Liver (tissue), 9 donors: ENCODE data around the gene NAP1L1. TPM values are rescaled to one million over a fixed set of nuclear protein-coding genes. Genes with fewer than 3 reads are reported as not detected.
A peak's percentile ranks its signal among the peaks of the same experiment; 100 is the strongest.
"Not testable (repeated sequence)": the region's sequence is repeated elsewhere in the genome, so short reads cannot be mapped to it uniquely, and the experiment has no call there.

Source experiments
- DNase-seq: peaks from one replicate; pipeline ENCODE4 v3.0.0-alpha.2; 2017; ENCODE audit warnings: low spot score
- H3K27ac ChIP-seq, 2 donors: one replicate each; pipeline ENCODE4 v1.7.0; 2013; ENCODE audit warnings: inconsistent platforms in 2 of 2, low read length in 2 of 2, control low read depth in 1 of 2, low read depth in 1 of 2, mild to moderate bottlenecking in 1 of 2
- H3K27me3 ChIP-seq, 4 donors: one replicate each; pipeline versions ENCODE4 v1.6.1 to v1.7.0; 2013; ENCODE audit warnings: low read length in 3 of 4, inconsistent platforms in 1 of 4, mild to moderate bottlenecking in 1 of 4, moderate library complexity in 1 of 4; ENCODE audit not compliant: control insufficient read depth in 4 of 4, insufficient read depth in 4 of 4
- H3K36me3 ChIP-seq, 4 donors: one replicate each; pipeline versions ENCODE4 v1.6.1 to v1.7.0; 2013; ENCODE audit warnings: low read length in 3 of 4, mild to moderate bottlenecking in 3 of 4, low read depth in 1 of 4, moderate library complexity in 1 of 4; ENCODE audit not compliant: control insufficient read depth in 4 of 4, insufficient read depth in 3 of 4
- H3K4me1 ChIP-seq, 4 donors: one replicate each; pipeline versions ENCODE4 v1.6.1 to v1.7.0; 2013; ENCODE audit warnings: low read length in 3 of 4, mild to moderate bottlenecking in 3 of 4, moderate library complexity in 1 of 4; ENCODE audit not compliant: control insufficient read depth in 4 of 4, insufficient read depth in 4 of 4
- H3K4me3 ChIP-seq, 3 donors: one replicate each; pipeline versions ENCODE4 v1.6.1 to v1.7.0; 2013; ENCODE audit warnings: low read length in 3 of 3, control low read depth in 1 of 3, low read depth in 1 of 3, mild to moderate bottlenecking in 1 of 3
- H3K9ac ChIP-seq, 2 donors: one replicate each; pipeline ENCODE4 v1.7.0; 2013; ENCODE audit warnings: low read length in 2 of 2, mild to moderate bottlenecking in 2 of 2, moderate library complexity in 2 of 2, control low read depth in 1 of 2, low read depth in 1 of 2
- H3K9me3 ChIP-seq, 4 donors: one replicate each; pipeline versions ENCODE4 v1.6.1 to v1.7.0; 2013; ENCODE audit warnings: low read length in 3 of 4; ENCODE audit not compliant: control insufficient read depth in 4 of 4
- EGR1 ChIP-seq, 2 donors: IDR thresholded peaks; 2 replicates each; pipeline ENCODE4 v1.6.1; 2016 to 2018; ENCODE audit warnings: antibody characterized with exemption in 2 of 2, low read depth in 2 of 2
- FOXA2 ChIP-seq: IDR thresholded peaks from 2 replicates; pipeline ENCODE4 v1.6.1; 2016; ENCODE audit warnings: antibody characterized with exemption
- GABPA ChIP-seq, 2 donors: IDR thresholded peaks in 1 of 2; conservative IDR thresholded peaks in 1 of 2; 2 replicates each; pipeline ENCODE4 v1.6.1; 2016; ENCODE audit warnings: antibody characterized with exemption in 2 of 2, mild to moderate bottlenecking in 1 of 2, moderate library complexity in 1 of 2
- HNF4A ChIP-seq, 2 donors: conservative IDR thresholded peaks; 2 replicates each; pipeline ENCODE4 v1.6.1; 2016; ENCODE audit warnings: antibody characterized with exemption in 2 of 2, mild to moderate bottlenecking in 2 of 2
- HNF4G ChIP-seq: IDR thresholded peaks from 2 replicates; pipeline ENCODE4 v1.6.1; 2016; ENCODE audit warnings: antibody characterized with exemption
- JUND ChIP-seq, 2 donors: IDR thresholded peaks; 2 replicates each; pipeline ENCODE4 v1.6.1; 2016; ENCODE audit warnings: antibody characterized with exemption in 2 of 2
- NR2F2 ChIP-seq: IDR thresholded peaks from 2 replicates; pipeline ENCODE4 v1.6.1; 2016; ENCODE audit warnings: antibody characterized with exemption
- RAD21 ChIP-seq, 2 donors: IDR thresholded peaks; 2 replicates each; pipeline ENCODE4 v1.6.1; 2016; ENCODE audit warnings: antibody characterized with exemption in 2 of 2, mild to moderate bottlenecking in 2 of 2
- RXRA ChIP-seq, 2 donors: IDR thresholded peaks; 2 replicates each; pipeline ENCODE4 v1.6.1; 2017 to 2018; ENCODE audit warnings: antibody characterized with exemption in 2 of 2, mild to moderate bottlenecking in 1 of 2
- SP1 ChIP-seq: IDR thresholded peaks from 2 replicates; pipeline ENCODE4 v1.6.1; 2018; ENCODE audit warnings: antibody characterized with exemption, mild to moderate bottlenecking
- YY1 ChIP-seq: IDR thresholded peaks from 2 replicates; pipeline ENCODE4 v1.6.1; 2016; ENCODE audit warnings: antibody characterized with exemption, mild to moderate bottlenecking
- WGBS: extraction: QIAGEN DNeasy Blood & Tissue Kit; methylation state at CpG from one replicate; pipeline ENCODE4 v1.1.7; 2013; 5-methylcytosine and 5-hydroxymethylcytosine counted together
- polyA plus RNA-seq, 2 donors: library from polyadenylated mRNA; stranded (reverse) in 1 of 2; unstranded in 1 of 2; fragments of 200-250 nt in 1 of 2; fragments of >200 nt in 1 of 2; fragmentation: Nextera tagmentation in 1 of 2; extraction: Ambion mirVana in 1 of 2; gene quantifications; one replicate each; pipeline versions ENCODE4 v1.2.1 to v1.2.3, GENCODE V29; 2013 to 2015
- total RNA-seq, 2 donors: library from RNA; depleted of rRNA; stranded (reverse); fragments of >200 nt; gene quantifications; one replicate each; pipeline ENCODE4 v1.2.3, GENCODE V29; 2014
- TF ChIP-seq, protein P1 (sequence below): IDR thresholded peaks from 2 replicates; pipeline ENCODE4 v1.6.1; 2016; ENCODE audit warnings: antibody characterized with exemption
- TF ChIP-seq, protein P2 (sequence below): IDR thresholded peaks from 2 replicates; pipeline ENCODE4 v1.6.1; 2016; ENCODE audit warnings: antibody characterized with exemption
- TF ChIP-seq, protein P3 (sequence below): fragments of 150-350 bp; IDR thresholded peaks from 2 replicates; pipeline ENCODE4 v1.5.1; 2017; ENCODE audit warnings: improper control_type of control experiment, low read depth, low read length; ENCODE audit not compliant: missing input control
- TF ChIP-seq, protein P4 (sequence below): IDR thresholded peaks from 2 replicates; pipeline ENCODE4 v1.6.1; 2016; ENCODE audit warnings: antibody characterized with exemption, mild to moderate bottlenecking
- TF ChIP-seq, protein P5 (sequence below): IDR thresholded peaks from 2 replicates; pipeline ENCODE4 v1.6.1; 2016; ENCODE audit warnings: antibody characterized with exemption
- donor health status: healthy.
- donor health status: healthy.
- donor health status: healthy.
- donor health status: healthy.
- donor health status: healthy.

NAP1L1 gene
- total and polyA plus RNA-seq, 4 donors, result 36.6 to 74.7 (median 42.4) TPM

DNA sequence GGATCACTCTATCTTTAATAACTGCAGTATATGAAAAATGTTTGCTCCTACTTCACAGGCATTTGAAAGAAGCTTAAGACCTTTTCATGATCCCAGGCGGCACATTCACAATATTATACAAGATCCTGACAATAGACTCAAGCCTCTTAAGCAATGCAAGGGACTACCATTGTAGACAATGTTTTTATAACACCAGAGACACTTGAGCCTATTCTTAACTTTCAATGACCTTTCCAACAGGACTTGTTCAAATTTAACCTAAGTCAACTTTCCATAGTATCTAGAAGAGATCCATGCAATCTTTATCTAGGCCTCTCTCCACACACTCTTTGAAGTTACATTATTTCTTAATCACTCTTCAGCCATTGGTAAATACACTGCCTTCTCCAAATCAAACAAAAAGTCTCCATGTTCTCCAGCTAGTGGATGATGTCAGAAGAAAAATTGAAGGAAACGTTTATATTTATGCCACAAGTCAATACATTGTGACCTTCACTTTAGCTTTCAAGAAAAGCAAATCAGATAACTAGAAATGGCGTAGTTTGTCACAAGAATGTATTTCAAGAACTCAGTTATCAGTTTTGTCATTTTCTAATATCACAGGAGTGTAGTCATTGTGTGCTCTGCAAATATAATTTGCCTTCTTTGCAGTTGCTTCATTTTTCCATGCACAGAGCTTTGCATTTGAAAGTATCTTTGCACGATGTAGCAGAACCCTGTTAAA is 94.1 kb downstream of the NAP1L1 start:
- Histone ChIP-seq H3K9ac (no peak overlapping the region), H3K4me3 (no peak overlapping the region), H3K4me1 (peaks cover 1 to 22% (median 9%) of the 10 kb centered on the region in 4 donors), H3K9me3 (no peaks in the 10 kb centered on the region), H3K27ac (no peak overlapping the region), H3K27me3 (no peaks in the 10 kb centered on the region), H3K36me3 (no peaks in the 10 kb centered on the region)
- no peak for DNase-seq
- TF ChIP-seq YY1 (peak; percentile 93), GABPA (IDR thresholded peaks at IDR 0.05 in 1 of 2, conservative IDR thresholded peaks at IDR 0.05 in 1 of 2) (no peak), HNF4G (peak; percentile 5), SP1 (peak; percentile 69), FOXA2 (peak; percentile 61), NR2F2 (peak; percentile 26), EGR1 (IDR thresholded peaks at IDR 0.05; ENCODE audit: low read depth in 2 of 2) (no peak), RAD21 (IDR thresholded peaks at IDR 0.05) (peak; percentile 33 to 46), RXRA (IDR thresholded peaks at IDR 0.05) (peak; percentile 76 to 88), HNF4A (conservative IDR thresholded peaks at IDR 0.05) (peak; percentile 68 to 70), JUND (IDR thresholded peaks at IDR 0.05) (peak in 1 of 2 donors; percentile 81)
- TF ChIP-seq, protein P1, sequence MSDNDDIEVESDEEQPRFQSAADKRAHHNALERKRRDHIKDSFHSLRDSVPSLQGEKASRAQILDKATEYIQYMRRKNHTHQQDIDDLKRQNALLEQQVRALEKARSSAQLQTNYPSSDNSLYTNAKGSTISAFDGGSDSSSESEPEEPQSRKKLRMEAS, result peak; percentile 49
- TF ChIP-seq, protein P2, sequence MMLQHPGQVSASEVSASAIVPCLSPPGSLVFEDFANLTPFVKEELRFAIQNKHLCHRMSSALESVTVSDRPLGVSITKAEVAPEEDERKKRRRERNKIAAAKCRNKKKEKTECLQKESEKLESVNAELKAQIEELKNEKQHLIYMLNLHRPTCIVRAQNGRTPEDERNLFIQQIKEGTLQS, result peak; percentile 67
- TF ChIP-seq, protein P3, sequence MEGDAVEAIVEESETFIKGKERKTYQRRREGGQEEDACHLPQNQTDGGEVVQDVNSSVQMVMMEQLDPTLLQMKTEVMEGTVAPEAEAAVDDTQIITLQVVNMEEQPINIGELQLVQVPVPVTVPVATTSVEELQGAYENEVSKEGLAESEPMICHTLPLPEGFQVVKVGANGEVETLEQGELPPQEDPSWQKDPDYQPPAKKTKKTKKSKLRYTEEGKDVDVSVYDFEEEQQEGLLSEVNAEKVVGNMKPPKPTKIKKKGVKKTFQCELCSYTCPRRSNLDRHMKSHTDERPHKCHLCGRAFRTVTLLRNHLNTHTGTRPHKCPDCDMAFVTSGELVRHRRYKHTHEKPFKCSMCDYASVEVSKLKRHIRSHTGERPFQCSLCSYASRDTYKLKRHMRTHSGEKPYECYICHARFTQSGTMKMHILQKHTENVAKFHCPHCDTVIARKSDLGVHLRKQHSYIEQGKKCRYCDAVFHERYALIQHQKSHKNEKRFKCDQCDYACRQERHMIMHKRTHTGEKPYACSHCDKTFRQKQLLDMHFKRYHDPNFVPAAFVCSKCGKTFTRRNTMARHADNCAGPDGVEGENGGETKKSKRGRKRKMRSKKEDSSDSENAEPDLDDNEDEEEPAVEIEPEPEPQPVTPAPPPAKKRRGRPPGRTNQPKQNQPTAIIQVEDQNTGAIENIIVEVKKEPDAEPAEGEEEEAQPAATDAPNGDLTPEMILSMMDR, result no peak
- TF ChIP-seq, protein P4, sequence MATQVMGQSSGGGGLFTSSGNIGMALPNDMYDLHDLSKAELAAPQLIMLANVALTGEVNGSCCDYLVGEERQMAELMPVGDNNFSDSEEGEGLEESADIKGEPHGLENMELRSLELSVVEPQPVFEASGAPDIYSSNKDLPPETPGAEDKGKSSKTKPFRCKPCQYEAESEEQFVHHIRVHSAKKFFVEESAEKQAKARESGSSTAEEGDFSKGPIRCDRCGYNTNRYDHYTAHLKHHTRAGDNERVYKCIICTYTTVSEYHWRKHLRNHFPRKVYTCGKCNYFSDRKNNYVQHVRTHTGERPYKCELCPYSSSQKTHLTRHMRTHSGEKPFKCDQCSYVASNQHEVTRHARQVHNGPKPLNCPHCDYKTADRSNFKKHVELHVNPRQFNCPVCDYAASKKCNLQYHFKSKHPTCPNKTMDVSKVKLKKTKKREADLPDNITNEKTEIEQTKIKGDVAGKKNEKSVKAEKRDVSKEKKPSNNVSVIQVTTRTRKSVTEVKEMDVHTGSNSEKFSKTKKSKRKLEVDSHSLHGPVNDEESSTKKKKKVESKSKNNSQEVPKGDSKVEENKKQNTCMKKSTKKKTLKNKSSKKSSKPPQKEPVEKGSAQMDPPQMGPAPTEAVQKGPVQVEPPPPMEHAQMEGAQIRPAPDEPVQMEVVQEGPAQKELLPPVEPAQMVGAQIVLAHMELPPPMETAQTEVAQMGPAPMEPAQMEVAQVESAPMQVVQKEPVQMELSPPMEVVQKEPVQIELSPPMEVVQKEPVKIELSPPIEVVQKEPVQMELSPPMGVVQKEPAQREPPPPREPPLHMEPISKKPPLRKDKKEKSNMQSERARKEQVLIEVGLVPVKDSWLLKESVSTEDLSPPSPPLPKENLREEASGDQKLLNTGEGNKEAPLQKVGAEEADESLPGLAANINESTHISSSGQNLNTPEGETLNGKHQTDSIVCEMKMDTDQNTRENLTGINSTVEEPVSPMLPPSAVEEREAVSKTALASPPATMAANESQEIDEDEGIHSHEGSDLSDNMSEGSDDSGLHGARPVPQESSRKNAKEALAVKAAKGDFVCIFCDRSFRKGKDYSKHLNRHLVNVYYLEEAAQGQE, result peak; percentile 31
- TF ChIP-seq, protein P5, sequence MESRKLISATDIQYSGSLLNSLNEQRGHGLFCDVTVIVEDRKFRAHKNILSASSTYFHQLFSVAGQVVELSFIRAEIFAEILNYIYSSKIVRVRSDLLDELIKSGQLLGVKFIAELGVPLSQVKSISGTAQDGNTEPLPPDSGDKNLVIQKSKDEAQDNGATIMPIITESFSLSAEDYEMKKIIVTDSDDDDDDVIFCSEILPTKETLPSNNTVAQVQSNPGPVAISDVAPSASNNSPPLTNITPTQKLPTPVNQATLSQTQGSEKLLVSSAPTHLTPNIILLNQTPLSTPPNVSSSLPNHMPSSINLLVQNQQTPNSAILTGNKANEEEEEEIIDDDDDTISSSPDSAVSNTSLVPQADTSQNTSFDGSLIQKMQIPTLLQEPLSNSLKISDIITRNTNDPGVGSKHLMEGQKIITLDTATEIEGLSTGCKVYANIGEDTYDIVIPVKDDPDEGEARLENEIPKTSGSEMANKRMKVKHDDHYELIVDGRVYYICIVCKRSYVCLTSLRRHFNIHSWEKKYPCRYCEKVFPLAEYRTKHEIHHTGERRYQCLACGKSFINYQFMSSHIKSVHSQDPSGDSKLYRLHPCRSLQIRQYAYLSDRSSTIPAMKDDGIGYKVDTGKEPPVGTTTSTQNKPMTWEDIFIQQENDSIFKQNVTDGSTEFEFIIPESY, result peak; percentile 29
- 46% methylated on average over 4 of the region's 4 CpGs for WGBS

DNA sequence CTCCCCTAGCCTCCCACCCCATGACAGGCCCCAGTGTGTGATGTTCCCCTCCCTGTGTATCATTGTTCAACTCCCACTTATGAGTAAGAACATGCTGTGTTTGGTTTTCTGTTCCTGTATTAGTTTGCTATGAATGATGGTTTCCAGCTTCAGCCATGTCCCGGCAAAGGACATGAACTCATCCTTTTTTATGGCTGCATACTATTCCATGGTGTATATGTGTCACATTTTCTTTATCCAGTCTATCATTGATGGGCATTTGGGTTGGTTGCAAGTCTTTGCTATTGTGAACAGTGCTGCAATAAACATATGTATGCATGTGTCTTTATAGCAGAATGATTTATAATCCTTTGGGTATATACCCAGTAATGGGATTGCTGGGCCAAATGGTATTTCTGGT is 96.8 kb downstream of the NAP1L1 start:
- not testable (repeated sequence) for H3K27me3 ChIP-seq, H3K36me3 ChIP-seq, H3K9me3 ChIP-seq, H3K27ac ChIP-seq, H3K4me3 ChIP-seq, DNase-seq, H3K9ac ChIP-seq
- 97% methylated on average over 1 of the region's 1 CpG for WGBS
- peaks cover 0 to 27% (median 9%) of the 10 kb centered on the region in 4 donors for H3K4me1 ChIP-seq
